GM19239 (cell line): ENCODE measurements around the gene MFF.
"Not testable (repeated sequence)": the region's sequence is repeated elsewhere in the genome, so short reads cannot be mapped to it uniquely, and the experiment has no call there.

Source experiments
- DNase-seq: peaks from one replicate; pipeline ENCODE4 v3.0.0; 2011; ENCODE audit warnings: low spot score; ENCODE audit not compliant: insufficient read length
- FAIRE-seq: peaks from 2 replicates; lab custom pipeline; 2011; peaks lifted over from hg19 to GRCh38; lab: Jason Lieb, UNC

Gene MFF

DNA sequence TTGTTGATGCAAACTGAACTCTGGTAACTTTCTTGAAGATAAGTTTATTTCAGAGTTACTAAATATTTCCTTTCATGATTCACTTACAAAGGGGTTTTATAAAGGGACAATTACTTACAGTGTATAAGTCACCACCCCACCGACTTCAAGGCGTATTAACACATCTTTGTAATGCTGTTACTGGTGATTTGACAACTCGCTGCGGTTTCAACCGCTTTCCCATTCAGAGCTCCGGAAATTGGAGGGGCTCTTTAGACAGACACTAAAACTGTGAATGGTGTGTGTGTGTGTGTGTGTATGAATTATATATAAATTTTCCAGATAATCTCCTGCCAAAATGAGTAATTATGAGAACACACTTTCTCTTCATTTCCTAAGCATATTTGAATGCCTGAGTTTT, 49.1 kb downstream of the MFF start:
- FAIRE-seq (no peak), DNase-seq (no peak)

GRCh38 chr2:227376656-227377396, 51.8 kb downstream of the MFF start:
- FAIRE-seq = no peak
- DNase-seq = no peak

DNA sequence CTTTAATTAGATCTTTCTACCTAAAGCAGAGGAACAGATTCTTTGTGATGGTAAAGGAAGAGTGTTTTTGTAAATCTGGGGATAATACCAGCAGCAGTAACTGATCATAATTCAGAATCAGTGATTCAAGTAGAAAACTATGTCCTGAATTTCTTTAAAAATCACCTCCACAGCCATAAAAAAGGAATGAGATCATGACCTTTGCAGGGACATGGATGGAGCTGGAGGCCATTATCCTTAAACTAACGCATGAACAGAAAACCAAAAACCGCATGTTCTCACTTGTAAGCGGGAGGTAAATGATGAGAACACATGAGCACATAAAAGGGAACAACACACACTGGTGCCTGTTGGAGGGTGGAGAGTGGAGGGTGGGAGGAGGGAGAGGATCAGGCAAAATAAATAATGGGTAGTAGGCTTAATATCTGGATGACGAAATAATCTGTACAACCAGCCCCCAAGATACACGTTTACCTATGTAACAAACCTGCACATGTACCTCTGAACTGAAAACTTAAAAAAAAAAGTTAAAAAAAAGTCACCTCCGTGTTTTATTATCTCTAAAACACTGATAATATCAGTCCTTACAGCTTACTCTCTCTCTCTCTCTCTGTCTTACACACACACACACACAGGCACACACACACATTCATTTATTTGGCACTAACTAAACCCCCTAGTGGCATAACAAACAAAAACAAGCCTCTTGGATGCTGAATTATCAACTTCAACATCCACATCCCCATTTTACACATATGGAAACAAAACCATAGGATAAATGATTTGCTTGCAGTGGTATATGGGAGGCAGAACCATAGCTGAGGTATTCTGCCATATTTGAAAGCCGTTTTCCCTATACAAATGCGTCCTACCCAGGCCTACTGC, 52.7 kb downstream of the MFF start:
- FAIRE-seq (no peak), DNase-seq (no peak)

DNA sequence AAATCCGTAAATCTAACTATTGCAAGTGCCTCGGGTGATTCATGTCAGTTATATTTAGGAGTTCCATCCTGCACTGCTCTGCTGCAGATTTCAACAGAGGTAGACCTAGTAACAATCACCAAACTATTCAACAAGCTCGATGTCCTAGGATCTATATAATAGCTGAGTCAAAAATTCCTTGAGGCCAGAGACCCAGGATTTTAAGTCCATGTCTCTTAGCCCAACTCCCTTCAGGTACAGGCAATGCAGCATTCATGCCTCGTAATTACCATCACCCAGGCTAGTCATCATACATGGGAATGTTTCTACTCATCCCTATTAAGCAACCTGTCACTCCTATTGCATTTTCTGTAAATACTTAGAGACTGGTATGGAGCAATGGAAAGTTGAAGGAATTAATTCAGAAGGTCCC, 53.3 kb downstream of the MFF start:
- FAIRE-seq = no peak
- no peak for DNase-seq

GRCh38 chr2:227379095-227379494, 54.0 kb downstream of the MFF start, which contains the start of gene TM4SF20:
Gene TM4SF20 (minus strand): TSS chr2:227379306. CDS start chr2:227379268, 38 bp downstream.
- no peak for DNase-seq
- FAIRE-seq = no peak

DNA sequence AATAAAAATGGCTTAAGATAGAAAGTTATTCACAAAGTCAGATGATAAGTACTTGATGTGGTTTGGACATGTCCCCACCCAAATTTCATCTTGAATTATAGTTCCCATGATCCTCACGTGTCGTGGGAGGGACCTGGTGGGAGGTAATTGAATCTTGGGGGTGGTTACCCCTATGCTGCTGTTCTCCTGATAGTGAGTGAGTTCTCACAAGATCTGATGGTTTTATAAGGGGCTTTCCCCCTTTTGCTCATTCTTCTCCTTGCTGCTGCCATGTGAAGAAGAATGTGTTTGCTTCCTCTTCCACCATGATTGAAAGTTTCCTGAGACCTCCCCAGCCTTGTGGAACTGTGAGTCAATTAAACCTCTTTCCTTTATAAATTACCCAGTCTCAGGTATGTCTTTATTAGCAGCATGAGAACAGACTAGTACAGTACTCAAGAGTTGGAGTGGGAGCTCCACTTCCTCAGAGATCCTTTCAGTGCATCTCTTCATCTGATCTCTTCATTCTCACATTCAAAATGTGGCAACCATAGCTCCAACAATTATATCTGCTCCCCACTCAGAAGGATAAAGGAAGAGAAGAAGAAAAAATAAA, 57.3 kb downstream of the MFF start:
- DNase-seq, FAIRE-seq: not testable (repeated sequence)

DNA sequence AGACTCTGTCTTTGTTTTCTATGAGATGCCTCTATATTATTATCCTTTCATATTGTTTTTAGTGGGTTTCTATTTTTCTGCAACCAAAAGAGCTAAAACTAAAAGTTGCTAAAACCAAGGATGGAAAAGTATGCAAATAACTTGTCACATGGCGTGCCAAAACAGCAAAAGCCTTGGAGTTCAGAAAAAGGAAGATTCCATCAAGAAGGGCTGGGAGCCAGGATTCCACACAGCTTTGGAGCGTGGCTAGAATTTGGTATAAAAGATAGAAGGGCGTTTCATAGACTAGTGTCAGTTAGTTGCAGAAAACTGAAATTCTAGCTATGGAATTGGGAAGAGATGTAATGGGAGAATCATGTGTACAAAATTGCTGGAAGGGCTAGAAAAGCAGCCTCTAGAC, 58.6 kb downstream of the MFF start:
- FAIRE-seq (no peak), DNase-seq (no peak)

GRCh38 chr2:227386630-227387029, 61.6 kb downstream of the MFF start:
- FAIRE-seq = no peak
- DNase-seq = no peak

- not testable (repeated sequence) for DNase-seq, FAIRE-seq
These were observed 62.5 kb downstream of the MFF start, which contains the start of gene SCYGR1 for GRCh38 chr2:227387583-227387982. Gene SCYGR1 (minus strand): TSS chr2:227387949. CDS start chr2:227387949, 0 bp downstream.

DNA sequence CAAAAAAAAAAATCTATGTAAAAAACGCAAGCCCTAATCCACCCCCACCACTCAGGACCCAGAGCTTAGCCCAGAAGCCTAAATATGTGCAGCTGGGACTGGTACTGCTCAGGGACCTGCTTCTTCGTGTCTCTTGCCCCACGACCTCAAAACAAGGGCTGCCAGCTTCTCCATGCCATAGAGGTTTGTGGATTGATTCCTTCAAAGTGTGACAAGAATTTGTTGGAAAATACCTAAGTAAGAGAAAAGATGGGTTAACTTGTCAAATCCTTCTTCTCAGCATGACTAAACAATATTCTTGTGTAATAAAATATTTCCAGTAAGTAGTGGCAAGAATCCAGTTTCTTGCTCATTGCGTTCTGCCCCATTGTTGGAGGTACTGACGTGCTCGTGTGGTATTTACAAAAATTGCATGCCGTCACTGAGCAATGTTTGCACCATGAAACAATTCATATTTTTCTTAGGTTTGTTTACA, 63.5 kb downstream of the MFF start:
- FAIRE-seq (no peak), DNase-seq (no peak)

- FAIRE-seq = no peak
These were observed 64.2 kb downstream of the MFF start for GRCh38 chr2:227389231-227389630.

DNA sequence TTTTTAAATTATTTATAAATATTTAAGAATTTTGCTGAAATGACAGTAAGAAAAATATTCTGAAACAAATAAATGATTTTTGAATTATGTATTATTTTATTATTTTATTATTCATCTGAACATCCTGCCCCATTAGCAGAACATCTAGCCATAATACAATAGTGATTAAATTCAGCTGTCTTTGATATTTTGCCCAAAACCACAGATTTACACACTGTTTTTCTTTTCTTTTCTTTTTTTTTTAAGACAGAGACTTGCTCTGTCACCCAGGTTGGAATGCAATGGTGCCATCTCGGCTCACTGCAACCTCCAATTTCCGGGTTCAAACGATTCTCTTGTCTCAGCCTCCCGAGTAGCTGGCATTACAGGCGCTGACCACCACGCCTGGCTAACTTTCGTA, 64.6 kb downstream of the MFF start:
- no peak for FAIRE-seq
- DNase-seq = no peak

More at GRCh38 chr2:227389231-227389630, 64.2 kb downstream of the MFF start:
- no peak for DNase-seq

GRCh38 chr2:227390468-227391256, 65.6 kb downstream of the MFF start:
- FAIRE-seq (no peak), DNase-seq (no peak)

DNA sequence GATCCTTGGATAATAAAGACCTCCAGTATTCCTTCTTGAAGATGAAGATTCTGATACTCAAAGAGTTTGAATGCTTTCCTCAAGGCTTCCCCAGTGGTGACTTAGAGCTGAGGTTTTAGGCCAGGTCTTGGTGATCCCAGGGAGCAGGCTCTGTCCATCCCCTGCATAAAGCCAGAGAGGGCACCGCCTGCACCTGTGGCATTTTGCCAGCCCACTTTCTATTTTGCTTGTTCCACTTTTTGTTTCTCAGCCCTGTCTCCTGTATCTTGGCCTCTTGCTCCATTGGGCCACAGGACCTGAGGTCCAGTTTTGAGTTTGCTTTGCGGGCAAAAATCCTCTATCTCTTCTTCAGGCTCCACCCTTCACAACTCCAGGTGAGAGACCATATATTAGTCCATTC, 69.3 kb downstream of the MFF start:
- DNase-seq = no peak
- FAIRE-seq = no peak

DNA sequence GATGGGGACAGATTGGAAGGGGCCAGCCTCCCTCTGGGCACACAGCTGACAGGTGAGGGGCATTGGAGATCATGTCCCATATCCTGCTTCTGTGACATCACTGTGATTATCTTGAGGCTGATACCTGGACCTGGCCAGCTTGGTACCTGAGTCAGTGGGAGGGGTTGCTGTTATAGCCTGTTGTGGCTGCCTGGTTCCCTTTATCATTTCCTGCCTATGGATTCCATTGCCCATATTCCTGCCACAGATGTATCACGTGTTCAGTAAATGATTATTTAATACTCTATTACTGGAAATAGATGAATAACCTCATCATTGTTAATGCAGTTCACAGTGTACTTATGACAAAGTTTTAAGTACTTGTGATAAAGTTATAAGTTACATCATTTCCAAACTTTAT, 70.5 kb downstream of the MFF start:
- no peak for DNase-seq
- FAIRE-seq = no peak

DNA sequence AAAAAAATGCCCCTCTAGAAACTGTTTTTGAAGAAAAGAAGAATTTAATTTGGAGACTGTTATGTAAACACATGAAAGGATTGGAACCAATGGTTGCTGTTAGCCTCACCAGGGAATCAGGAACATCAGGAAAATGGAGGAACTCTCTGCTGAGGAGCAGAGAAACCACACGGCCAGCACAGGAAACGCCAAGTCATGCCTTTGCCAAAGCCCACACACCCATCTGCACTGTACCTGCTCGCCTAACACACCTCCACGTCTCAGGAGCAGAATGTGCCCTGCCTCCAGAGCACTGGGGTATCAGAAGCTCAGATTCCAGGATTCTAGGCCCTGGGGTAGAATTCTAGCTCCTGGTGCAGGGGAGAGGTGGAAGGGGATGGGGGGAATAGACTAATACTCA, 72.5 kb downstream of the MFF start:
- FAIRE-seq = no peak
- DNase-seq = no peak

GRCh38 chr2:227398684-227399670, 73.9 kb downstream of the MFF start:
- FAIRE-seq = no peak
- no peak for DNase-seq

DNA sequence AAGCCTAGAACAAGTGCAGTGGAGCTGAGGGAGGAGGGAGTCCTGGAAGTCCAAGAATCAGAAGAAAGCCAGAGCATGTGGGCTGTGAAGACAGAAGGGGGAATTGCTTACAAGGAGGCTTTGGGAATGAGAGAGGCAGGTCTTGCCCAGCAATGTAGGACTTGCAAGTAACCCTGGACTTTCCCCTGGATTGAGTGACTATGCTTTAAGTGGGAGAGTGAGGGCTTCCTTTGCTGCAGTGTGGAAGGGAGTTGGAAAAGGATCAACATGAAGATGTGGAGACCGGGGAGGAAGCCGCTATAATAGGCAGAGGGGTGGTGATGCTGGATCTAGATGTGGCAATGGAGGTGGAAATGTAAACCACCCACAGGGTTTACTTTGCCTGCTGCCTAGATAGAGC, 76.5 kb downstream of the MFF start:
- DNase-seq (no peak), FAIRE-seq (no peak)

- no peak for DNase-seq
- no peak for FAIRE-seq
These were observed 77.3 kb downstream of the MFF start for GRCh38 chr2:227402321-227402720.
